ENCODE data around the gene GABBR1.

GRCh38 chr6:29558439-29559079 lies 74.4 kb downstream of the GABBR1 start:
- TF ChIP-seq CTCF (IDR thresholded peaks at IDR 0.05) (no peak), POLR2A (IDR thresholded peaks at IDR 0.05) (no peak)
